Measurements from ENCODE around the gene PICALM.
"Not testable (repeated sequence)": the region's sequence is repeated elsewhere in the genome, so short reads cannot be mapped to it uniquely, and the experiment has no call there.

PICALM gene

GRCh38 chr11:85955531-85955930 lies 113.4 kb downstream of the PICALM start:
- no peaks in the 10 kb centered on the region for H3K9me3 ChIP-seq (ENCODE audit: control insufficient read depth, low read length)
- H3K27me3 ChIP-seq (ENCODE audit: control insufficient read depth, insufficient read depth, low read length, poor library complexity, severe bottlenecking), result no peaks in the 10 kb centered on the region
- no peak overlapping the region for H3K27ac ChIP-seq (ENCODE audit: insufficient read depth, low read depth, low read length, poor library complexity, severe bottlenecking)
- 86 to 89% methylated on average over 1 of the region's 1 CpG for WGBS, 2 experiments
- no peak overlapping the region for H3K4me3 ChIP-seq (ENCODE audit: insufficient read depth, low read depth, low read length)
- H3K36me3 ChIP-seq (ENCODE audit: control insufficient read depth, insufficient read depth, low read length), result peaks cover 4% of the 10 kb centered on the region
- no peaks in the 10 kb centered on the region for H3K4me1 ChIP-seq (ENCODE audit: control insufficient read depth, insufficient read depth, low read length)

DNA sequence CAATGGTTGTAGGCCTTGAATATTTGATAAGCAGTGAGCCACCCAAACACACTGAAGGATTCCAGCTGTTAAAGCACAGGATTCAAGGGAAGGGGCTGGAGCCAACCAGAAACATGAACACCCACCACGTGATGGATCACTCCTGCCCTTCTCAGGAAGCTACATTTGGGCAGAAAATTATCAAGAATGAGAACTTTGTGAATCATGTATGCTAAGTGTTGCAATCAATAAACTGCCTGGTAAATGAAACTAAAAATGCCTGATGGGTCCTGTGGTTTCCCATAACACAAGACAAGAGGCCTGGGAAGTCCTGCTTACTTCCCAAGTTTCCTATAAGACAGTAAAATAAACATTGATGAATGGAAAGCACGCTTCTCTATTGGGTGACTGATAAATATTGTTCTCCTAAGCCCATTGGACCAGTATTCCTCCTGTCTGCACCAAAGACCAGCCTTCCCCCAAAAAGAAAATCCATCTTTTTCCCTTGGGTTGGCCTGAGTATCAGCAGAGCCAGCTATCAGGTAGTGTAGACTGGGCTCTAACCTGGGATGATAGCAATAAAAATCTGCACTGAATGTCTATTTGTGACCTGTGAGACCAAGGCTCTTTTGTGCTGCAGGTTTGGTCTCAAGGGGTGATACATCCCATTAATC lies 115.3 kb downstream of the PICALM start:
- H3K36me3 ChIP-seq (ENCODE audit: control insufficient read depth, insufficient read depth, low read length), result peaks cover 4% of the 10 kb centered on the region
- H3K4me1 ChIP-seq (ENCODE audit: control insufficient read depth, insufficient read depth, low read length), result no peaks in the 10 kb centered on the region
- 91 to 94% methylated on average over 1 of the region's 2 CpGs for WGBS, 2 experiments
- no peaks in the 10 kb centered on the region for H3K27me3 ChIP-seq (ENCODE audit: control insufficient read depth, insufficient read depth, low read length, poor library complexity, severe bottlenecking)
- no peak overlapping the region for H3K27ac ChIP-seq (ENCODE audit: insufficient read depth, low read depth, low read length, poor library complexity, severe bottlenecking)
- no peak overlapping the region for H3K4me3 ChIP-seq (ENCODE audit: insufficient read depth, low read depth, low read length)
- H3K9me3 ChIP-seq (ENCODE audit: control insufficient read depth, low read length), result no peaks in the 10 kb centered on the region

DNA sequence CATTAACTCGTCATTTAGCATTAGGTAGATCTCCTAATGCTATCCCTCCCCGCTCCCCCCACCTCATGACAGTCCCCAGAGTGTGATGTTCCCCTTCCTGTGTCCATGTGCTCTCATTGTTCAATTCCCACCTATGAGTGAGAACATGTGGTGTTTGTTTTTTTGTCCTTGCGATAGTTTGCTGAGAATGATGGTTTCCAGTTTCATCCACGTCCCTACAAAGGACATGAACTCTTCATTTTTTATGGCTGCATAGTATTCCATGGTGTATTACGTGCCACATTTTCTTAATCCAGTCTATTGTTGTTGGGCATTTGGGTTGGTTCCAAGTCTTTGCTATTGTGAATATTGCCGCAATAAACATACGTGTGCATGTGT lies 116.8 kb downstream of the PICALM start:
- not testable (repeated sequence) for H3K27ac ChIP-seq (ENCODE audit: insufficient read depth, low read depth, low read length, poor library complexity, severe bottlenecking); H3K9me3 ChIP-seq (ENCODE audit: control insufficient read depth, low read length); H3K27me3 ChIP-seq (ENCODE audit: control insufficient read depth, insufficient read depth, low read length, poor library complexity, severe bottlenecking); H3K36me3 ChIP-seq (ENCODE audit: control insufficient read depth, insufficient read depth, low read length); H3K4me1 ChIP-seq (ENCODE audit: control insufficient read depth, insufficient read depth, low read length); H3K4me3 ChIP-seq (ENCODE audit: insufficient read depth, low read depth, low read length)
- 83 to 89% methylated on average over 5 of the region's 7 CpGs for WGBS, 2 experiments

- Histone ChIP-seq H3K27ac (ENCODE audit: insufficient read depth, low read depth, low read length, poor library complexity, severe bottlenecking) (no peak overlapping the region), H3K9me3 (ENCODE audit: control insufficient read depth, low read length) (no peaks in the 10 kb centered on the region), H3K36me3 (ENCODE audit: control insufficient read depth, insufficient read depth, low read length) (peaks cover 2% of the 10 kb centered on the region), H3K4me1 (ENCODE audit: control insufficient read depth, insufficient read depth, low read length) (no peaks in the 10 kb centered on the region), H3K27me3 (ENCODE audit: control insufficient read depth, insufficient read depth, low read length, poor library complexity, severe bottlenecking) (no peaks in the 10 kb centered on the region), H3K4me3 (ENCODE audit: insufficient read depth, low read depth, low read length) (no peak overlapping the region)
- WGBS, 2 experiments, result 95 to 99% methylated on average over 2 of the region's 3 CpGs
These were observed 117.3 kb downstream of the PICALM start for GRCh38 chr11:85951428-85952107.

GRCh38 chr11:85951049-85951405 lies 117.9 kb downstream of the PICALM start:
- Histone ChIP-seq H3K27me3 (ENCODE audit: control insufficient read depth, insufficient read depth, low read length, poor library complexity, severe bottlenecking) (no peaks in the 10 kb centered on the region), H3K9me3 (ENCODE audit: control insufficient read depth, low read length) (no peaks in the 10 kb centered on the region), H3K4me1 (ENCODE audit: control insufficient read depth, insufficient read depth, low read length) (no peaks in the 10 kb centered on the region), H3K4me3 (ENCODE audit: insufficient read depth, low read depth, low read length) (no peak overlapping the region), H3K36me3 (ENCODE audit: control insufficient read depth, insufficient read depth, low read length) (no peaks in the 10 kb centered on the region), H3K27ac (ENCODE audit: insufficient read depth, low read depth, low read length, poor library complexity, severe bottlenecking) (no peak overlapping the region)
- 86 to 88% methylated on average over 4 of the region's 4 CpGs for WGBS, 2 experiments

- WGBS, 2 experiments, result 91 to 92% methylated on average over 8 of the region's 8 CpGs
- Histone ChIP-seq H3K4me3 (ENCODE audit: insufficient read depth, low read depth, low read length) (no peak overlapping the region), H3K27ac (ENCODE audit: insufficient read depth, low read depth, low read length, poor library complexity, severe bottlenecking) (no peak overlapping the region), H3K9me3 (ENCODE audit: control insufficient read depth, low read length) (no peaks in the 10 kb centered on the region), H3K4me1 (ENCODE audit: control insufficient read depth, insufficient read depth, low read length) (no peaks in the 10 kb centered on the region), H3K36me3 (ENCODE audit: control insufficient read depth, insufficient read depth, low read length) (no peaks in the 10 kb centered on the region), H3K27me3 (ENCODE audit: control insufficient read depth, insufficient read depth, low read length, poor library complexity, severe bottlenecking) (no peaks in the 10 kb centered on the region)
These were observed 118.4 kb downstream of the PICALM start for GRCh38 chr11:85950317-85951048.

DNA sequence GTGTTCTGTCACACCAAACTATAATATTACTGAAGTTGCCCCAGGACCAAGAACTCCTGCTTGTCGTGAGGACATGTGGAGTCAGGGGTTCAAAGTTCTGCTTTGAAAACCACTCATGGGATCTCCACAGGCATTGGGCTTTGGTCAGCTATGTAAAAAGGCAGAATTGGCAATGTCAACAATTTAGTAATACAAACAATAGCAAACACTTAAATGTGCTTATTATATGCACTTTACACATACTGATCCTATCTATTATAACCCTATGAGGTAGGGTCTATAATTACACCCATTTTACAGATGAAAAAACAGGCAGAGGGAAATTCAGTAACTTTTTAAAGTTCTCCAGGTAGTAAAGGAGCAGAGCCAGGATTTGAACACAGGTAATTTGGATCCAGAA lies 119.1 kb downstream of the PICALM start:
- Histone ChIP-seq H3K36me3 (ENCODE audit: control insufficient read depth, insufficient read depth, low read length) (no peaks in the 10 kb centered on the region), H3K4me3 (ENCODE audit: insufficient read depth, low read depth, low read length) (no peak overlapping the region), H3K27me3 (ENCODE audit: control insufficient read depth, insufficient read depth, low read length, poor library complexity, severe bottlenecking) (no peaks in the 10 kb centered on the region), H3K4me1 (ENCODE audit: control insufficient read depth, insufficient read depth, low read length) (no peaks in the 10 kb centered on the region), H3K27ac (ENCODE audit: insufficient read depth, low read depth, low read length, poor library complexity, severe bottlenecking) (no peak overlapping the region), H3K9me3 (ENCODE audit: control insufficient read depth, low read length) (no peaks in the 10 kb centered on the region)
- 81 to 90% methylated on average over 1 of the region's 1 CpG for WGBS, 2 experiments

- no peaks in the 10 kb centered on the region for H3K4me1 ChIP-seq (ENCODE audit: control insufficient read depth, insufficient read depth, low read length)
- H3K27ac ChIP-seq (ENCODE audit: insufficient read depth, low read depth, low read length, poor library complexity, severe bottlenecking), result no peak overlapping the region
- no peak overlapping the region for H3K4me3 ChIP-seq (ENCODE audit: insufficient read depth, low read depth, low read length)
- H3K9me3 ChIP-seq (ENCODE audit: control insufficient read depth, low read length), result no peaks in the 10 kb centered on the region
- H3K27me3 ChIP-seq (ENCODE audit: control insufficient read depth, insufficient read depth, low read length, poor library complexity, severe bottlenecking), result no peaks in the 10 kb centered on the region
- H3K36me3 ChIP-seq (ENCODE audit: control insufficient read depth, insufficient read depth, low read length), result no peaks in the 10 kb centered on the region
- 93 to 96% methylated on average over 2 of the region's 2 CpGs for WGBS, 2 experiments
These were observed 120.0 kb downstream of the PICALM start for GRCh38 chr11:85948884-85949283.

- H3K4me1 ChIP-seq (ENCODE audit: control insufficient read depth, insufficient read depth, low read length), result no peaks in the 10 kb centered on the region
- 80 to 86% methylated on average over 4 of the region's 5 CpGs for WGBS, 2 experiments
- H3K4me3 ChIP-seq (ENCODE audit: insufficient read depth, low read depth, low read length), result no peak overlapping the region
- H3K27me3 ChIP-seq (ENCODE audit: control insufficient read depth, insufficient read depth, low read length, poor library complexity, severe bottlenecking), result no peaks in the 10 kb centered on the region
- H3K27ac ChIP-seq (ENCODE audit: insufficient read depth, low read depth, low read length, poor library complexity, severe bottlenecking), result no peak overlapping the region
- no peaks in the 10 kb centered on the region for H3K9me3 ChIP-seq (ENCODE audit: control insufficient read depth, low read length)
- no peaks in the 10 kb centered on the region for H3K36me3 ChIP-seq (ENCODE audit: control insufficient read depth, insufficient read depth, low read length)
These were observed 121.2 kb downstream of the PICALM start for GRCh38 chr11:85947431-85948272.

- Histone ChIP-seq H3K27ac (ENCODE audit: insufficient read depth, low read depth, low read length, poor library complexity, severe bottlenecking) (no peak overlapping the region), H3K4me1 (ENCODE audit: control insufficient read depth, insufficient read depth, low read length) (no peaks in the 10 kb centered on the region), H3K4me3 (ENCODE audit: insufficient read depth, low read depth, low read length) (no peak overlapping the region), H3K27me3 (ENCODE audit: control insufficient read depth, insufficient read depth, low read length, poor library complexity, severe bottlenecking) (no peaks in the 10 kb centered on the region), H3K36me3 (ENCODE audit: control insufficient read depth, insufficient read depth, low read length) (no peaks in the 10 kb centered on the region), H3K9me3 (ENCODE audit: control insufficient read depth, low read length) (no peaks in the 10 kb centered on the region)
These were observed 122.7 kb downstream of the PICALM start for GRCh38 chr11:85946221-85946620.

All from ectodermal cell (in vitro differentiated cells).